EH (cell line): ENCODE results near the gene TENM3.
A peak's percentile ranks its signal among the peaks of the same experiment; 100 is the strongest.

Source experiments
- DNase-seq: peaks from one replicate; pipeline ENCODE4 v3.0.0-alpha.2; 2015; ENCODE audit warnings: low read depth

Gene TENM3

GRCh38 chr4:182741054-182741453 is 497.9 kb downstream of the TENM3 start:
- DNase-seq, result no peak

- no peak for DNase-seq
Measured at GRCh38 chr4:182741914-182742313, 498.7 kb downstream of the TENM3 start.

GRCh38 chr4:182743815-182744214 is 500.6 kb downstream of the TENM3 start:
- DNase-seq, result no peak

- peak; percentile 24 for DNase-seq
Measured at GRCh38 chr4:182745237-182745636, 502.0 kb downstream of the TENM3 start.

- no peak for DNase-seq
Measured at GRCh38 chr4:182746876-182747275, 503.7 kb downstream of the TENM3 start.

GRCh38 chr4:182748283-182748682 is 505.1 kb downstream of the TENM3 start:
- DNase-seq, result no peak

- peak; percentile 59 for DNase-seq
Measured at GRCh38 chr4:182748949-182749348, 505.7 kb downstream of the TENM3 start.

GRCh38 chr4:182749667-182750167 is 506.5 kb downstream of the TENM3 start:
- no peak for DNase-seq

GRCh38 chr4:182752158-182752910 is 509.1 kb downstream of the TENM3 start:
- peak; percentile 94 for DNase-seq

- no peak for DNase-seq
Measured at GRCh38 chr4:182754895-182755294, 511.7 kb downstream of the TENM3 start.

- no peak for DNase-seq
Measured at GRCh38 chr4:182756161-182756690, 513.0 kb downstream of the TENM3 start.

GRCh38 chr4:182758273-182758672 is 515.1 kb downstream of the TENM3 start:
- no peak for DNase-seq

GRCh38 chr4:182760551-182761043 is 517.4 kb downstream of the TENM3 start:
- DNase-seq, result no peak

GRCh38 chr4:182764137-182764536 is 520.9 kb downstream of the TENM3 start:
- DNase-seq, result peak; percentile 52

- DNase-seq, result no peak
Measured at GRCh38 chr4:182764642-182765041, 521.4 kb downstream of the TENM3 start.

GRCh38 chr4:182765987-182766856 is 523.0 kb downstream of the TENM3 start:
- no peak for DNase-seq

GRCh38 chr4:182766857-182767250 is 523.7 kb downstream of the TENM3 start:
- DNase-seq, result no peak

- DNase-seq, result peak; percentile 24
Measured at GRCh38 chr4:182768838-182769237, 525.6 kb downstream of the TENM3 start.

GRCh38 chr4:182770259-182770995 is 527.2 kb downstream of the TENM3 start:
- no peak for DNase-seq

GRCh38 chr4:182770996-182771514 is 527.9 kb downstream of the TENM3 start:
- DNase-seq, result no peak

GRCh38 chr4:182775075-182775474 is 531.9 kb downstream of the TENM3 start:
- DNase-seq, result no peak
